SKM-1 (cell line): ENCODE results near the gene MRPL20.
A peak's percentile ranks its signal among the peaks of the same experiment; 100 is the strongest.
"Not testable (repeated sequence)": the region's sequence is repeated elsewhere in the genome, so short reads cannot be mapped to it uniquely, and the experiment has no call there.

ENCODE experiments used
- DNase-seq: peaks from one replicate; lab custom pipeline; 2025; ENCODE audit not compliant: unreplicated experiment; lab: John Stamatoyannopoulos, UW

Gene MRPL20

GRCh38 chr1:1390675-1391074, 16.4 kb downstream of the MRPL20 start:
- DNase-seq = no peak

- DNase-seq = no peak
Observed at GRCh38 chr1:1388078-1388472, 19.0 kb downstream of the MRPL20 start.

GRCh38 chr1:1387098-1388077, 19.7 kb downstream of the MRPL20 start:
- DNase-seq = no peak

- no peak for DNase-seq
Observed at GRCh38 chr1:1385931-1386330, 21.2 kb downstream of the MRPL20 start.

GRCh38 chr1:1385339-1385738, 21.8 kb downstream of the MRPL20 start:
- DNase-seq = not testable (repeated sequence)

- no peak for DNase-seq
Observed at GRCh38 chr1:1381294-1381693, 25.8 kb downstream of the MRPL20 start.

- no peak for DNase-seq
Observed at GRCh38 chr1:1380860-1381259, 26.2 kb downstream of the MRPL20 start.

GRCh38 chr1:1377540-1378205, 29.4 kb downstream of the MRPL20 start:
- no peak for DNase-seq

GRCh38 chr1:1376551-1377226, 30.4 kb downstream of the MRPL20 start:
- DNase-seq = no peak

- DNase-seq = peak; percentile 100
Observed at GRCh38 chr1:1374929-1375662, 32.0 kb downstream of the MRPL20 start, which contains the start of gene AURKAIP1. Gene AURKAIP1, minus strand, starts transcription at chr1:1375207. Its CDS starts 451 bp downstream, at chr1:1374756.

GRCh38 chr1:1374589-1374928, 32.5 kb downstream of the MRPL20 start:
- no peak for DNase-seq

GRCh38 chr1:1373815-1374588, 33.1 kb downstream of the MRPL20 start:
- no peak for DNase-seq

GRCh38 chr1:1373051-1373814, 33.9 kb downstream of the MRPL20 start:
- DNase-seq = no peak

- no peak for DNase-seq
Observed at GRCh38 chr1:1371746-1372711, 35.1 kb downstream of the MRPL20 start.

GRCh38 chr1:1371364-1371745, 35.7 kb downstream of the MRPL20 start:
- peak; percentile 73 for DNase-seq

GRCh38 chr1:1370771-1371300, 36.3 kb downstream of the MRPL20 start:
- no peak for DNase-seq

GRCh38 chr1:1370094-1370493, 37.0 kb downstream of the MRPL20 start:
- not testable (repeated sequence) for DNase-seq

GRCh38 chr1:1367315-1367714, 39.8 kb downstream of the MRPL20 start:
- DNase-seq = no peak
